NB4 (cell line): ENCODE measurements around the gene LRIG1.

ENCODE experiments used
- DNase-seq: peaks from one replicate; pipeline ENCODE4 v3.0.0; 2010; ENCODE audit warnings: low read depth
- H3K4me3 ChIP-seq: one replicate; pipeline ENCODE4 v1.5.1; 2011; ENCODE audit warnings: mild to moderate bottlenecking, low read depth, low read length, moderate library complexity
- MYC ChIP-seq: IDR thresholded peaks from 2 replicates; pipeline ENCODE4 v1.6.1; 2011; ENCODE audit warnings: low read depth, low read length
- POLR2A ChIP-seq: IDR thresholded peaks from 2 replicates; pipeline ENCODE4 v1.6.1; 2011; ENCODE audit warnings: mild to moderate bottlenecking; ENCODE audit not compliant: insufficient read length; ENCODE audit errors: extremely low read depth
- TF ChIP-seq, protein P1 (sequence below): IDR thresholded peaks from 2 replicates; pipeline ENCODE4 v1.6.1; 2011; ENCODE audit warnings: low read depth, low read length
- TF ChIP-seq, protein P2 (sequence below): IDR thresholded peaks from one replicate; pipeline ENCODE4 v1.5.1; 2012; ENCODE audit warnings: low read depth, low read length

The LRIG1 gene

DNA sequence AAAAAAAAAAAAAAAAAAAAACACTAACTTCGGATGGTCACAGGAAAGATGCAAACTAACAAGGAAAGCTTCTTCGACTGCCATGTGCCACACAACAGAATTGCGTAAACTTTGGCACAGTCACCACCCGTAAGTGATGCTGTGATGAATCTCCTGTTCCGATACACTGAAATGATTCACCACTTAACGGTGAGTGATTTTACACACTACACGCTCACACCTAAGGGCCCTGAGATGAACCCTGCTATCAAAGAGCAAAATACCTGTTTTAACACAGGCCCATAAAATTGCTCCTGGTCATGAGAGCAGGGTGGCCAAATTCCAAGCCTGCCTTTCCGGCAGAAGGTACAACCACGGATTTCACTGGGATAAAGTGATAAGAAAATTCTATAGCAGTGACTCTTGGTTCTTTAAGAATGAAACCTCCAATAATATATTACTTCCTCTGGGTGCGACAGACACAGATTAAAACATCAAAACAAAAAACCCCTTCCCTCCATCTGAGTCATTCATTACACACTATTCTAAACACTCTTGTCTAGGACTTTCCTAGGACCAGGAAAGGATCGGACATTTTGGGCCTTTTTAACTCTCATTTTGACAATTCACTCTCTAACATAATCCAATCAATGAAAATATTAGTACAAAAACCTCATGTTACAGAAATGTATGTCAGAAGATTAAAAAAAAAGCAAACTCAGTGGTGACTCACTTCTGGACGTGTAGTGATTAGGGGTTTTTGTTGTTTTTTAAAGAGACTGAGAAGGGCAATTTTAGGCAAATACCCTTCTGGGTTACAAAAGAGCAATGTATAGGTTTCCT lies 28.3 kb downstream of the LRIG1 start:
- no peak overlapping the region for H3K4me3 ChIP-seq
- no peak for DNase-seq
- TF ChIP-seq, protein P1, sequence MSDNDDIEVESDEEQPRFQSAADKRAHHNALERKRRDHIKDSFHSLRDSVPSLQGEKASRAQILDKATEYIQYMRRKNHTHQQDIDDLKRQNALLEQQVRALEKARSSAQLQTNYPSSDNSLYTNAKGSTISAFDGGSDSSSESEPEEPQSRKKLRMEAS, result no peak
- TF ChIP-seq POLR2A (no peak), MYC (no peak)
- TF ChIP-seq, protein P2, sequence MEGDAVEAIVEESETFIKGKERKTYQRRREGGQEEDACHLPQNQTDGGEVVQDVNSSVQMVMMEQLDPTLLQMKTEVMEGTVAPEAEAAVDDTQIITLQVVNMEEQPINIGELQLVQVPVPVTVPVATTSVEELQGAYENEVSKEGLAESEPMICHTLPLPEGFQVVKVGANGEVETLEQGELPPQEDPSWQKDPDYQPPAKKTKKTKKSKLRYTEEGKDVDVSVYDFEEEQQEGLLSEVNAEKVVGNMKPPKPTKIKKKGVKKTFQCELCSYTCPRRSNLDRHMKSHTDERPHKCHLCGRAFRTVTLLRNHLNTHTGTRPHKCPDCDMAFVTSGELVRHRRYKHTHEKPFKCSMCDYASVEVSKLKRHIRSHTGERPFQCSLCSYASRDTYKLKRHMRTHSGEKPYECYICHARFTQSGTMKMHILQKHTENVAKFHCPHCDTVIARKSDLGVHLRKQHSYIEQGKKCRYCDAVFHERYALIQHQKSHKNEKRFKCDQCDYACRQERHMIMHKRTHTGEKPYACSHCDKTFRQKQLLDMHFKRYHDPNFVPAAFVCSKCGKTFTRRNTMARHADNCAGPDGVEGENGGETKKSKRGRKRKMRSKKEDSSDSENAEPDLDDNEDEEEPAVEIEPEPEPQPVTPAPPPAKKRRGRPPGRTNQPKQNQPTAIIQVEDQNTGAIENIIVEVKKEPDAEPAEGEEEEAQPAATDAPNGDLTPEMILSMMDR, result no peak

DNA sequence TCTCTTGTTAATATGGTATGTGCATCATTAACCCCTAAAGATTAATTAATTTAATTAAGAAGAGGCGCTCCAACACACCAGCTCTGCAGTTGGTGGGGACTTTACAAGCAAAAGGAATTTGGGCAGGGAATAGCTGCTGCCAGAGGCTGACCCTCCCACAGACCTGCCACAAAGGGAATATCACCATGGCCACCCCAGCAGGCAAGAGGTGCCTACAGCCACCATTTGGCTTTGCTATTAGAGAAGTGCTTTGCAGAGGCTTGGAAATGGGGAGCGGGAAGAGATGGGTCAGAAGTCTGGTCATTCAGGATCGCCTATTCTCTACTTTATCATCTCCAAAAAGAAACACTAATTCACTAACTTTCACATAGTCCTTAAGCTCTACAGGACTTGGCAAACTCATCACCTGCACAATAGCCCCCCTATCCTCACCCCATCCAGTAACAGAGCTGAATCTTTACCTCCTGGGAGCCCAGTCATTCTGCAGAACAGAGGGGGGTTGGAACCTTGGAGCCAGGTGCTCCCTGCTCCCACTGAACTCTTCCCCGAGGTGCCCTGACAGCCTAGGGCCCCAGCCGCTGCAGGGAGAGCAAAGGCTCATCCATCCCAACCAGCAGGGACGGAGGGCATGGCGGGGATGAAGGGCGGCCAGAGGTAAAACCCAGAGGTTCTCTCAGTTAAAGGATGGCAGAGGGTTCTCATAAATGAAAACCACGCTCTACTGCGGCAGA lies 29.7 kb downstream of the LRIG1 start:
- TF ChIP-seq, protein P1, result no peak
- TF ChIP-seq MYC, result no peak
- H3K4me3 ChIP-seq, result no peak overlapping the region
- no peak for DNase-seq

DNA sequence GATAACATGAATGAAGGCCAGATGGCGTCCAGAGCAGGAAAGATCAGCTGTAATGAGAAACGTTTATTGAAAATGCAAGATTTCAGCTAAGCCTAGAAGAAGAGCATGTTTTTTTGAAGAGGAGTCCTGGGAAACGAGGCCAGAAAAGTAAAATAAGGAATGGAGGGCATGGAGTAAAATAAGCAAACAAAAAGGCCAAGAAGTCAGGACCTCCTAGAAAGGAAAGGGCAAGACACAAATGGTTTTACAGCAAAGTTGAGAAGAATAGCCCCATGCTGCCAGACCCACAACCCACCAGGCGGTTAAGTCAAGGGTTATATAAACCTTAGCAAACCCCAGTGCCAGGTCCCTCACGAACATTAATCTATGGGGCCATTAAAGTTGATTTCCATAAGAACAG lies 30.5 kb downstream of the LRIG1 start:
- H3K4me3 ChIP-seq, result no peak overlapping the region
- TF ChIP-seq MYC (no peak), POLR2A (no peak)
- TF ChIP-seq, protein P2, result no peak
- TF ChIP-seq, protein P1, result no peak
- DNase-seq, result no peak

DNA sequence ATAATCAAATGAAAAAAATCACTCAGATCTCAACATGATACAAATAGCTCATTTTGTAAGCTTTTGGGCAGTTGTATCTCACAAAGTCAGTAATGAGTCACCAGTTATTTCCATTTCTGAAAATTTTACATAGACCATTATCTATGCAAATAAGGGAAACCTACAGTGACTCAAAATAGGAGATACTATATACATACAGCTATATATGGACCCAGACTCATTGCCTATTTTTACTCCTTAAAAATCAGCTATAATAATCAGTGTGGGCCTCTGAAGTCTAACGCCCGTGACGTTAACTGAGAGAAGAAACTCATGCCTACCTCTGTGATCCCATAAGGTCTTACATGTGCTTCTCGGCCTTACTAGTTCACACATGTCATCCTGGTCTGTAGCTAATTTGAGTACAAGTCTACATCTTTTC lies 31.6 kb downstream of the LRIG1 start:
- DNase-seq, result no peak
- TF ChIP-seq, protein P2, result no peak
- no peak for TF ChIP-seq POLR2A
- TF ChIP-seq, protein P1, result no peak
- no peak overlapping the region for H3K4me3 ChIP-seq

DNA sequence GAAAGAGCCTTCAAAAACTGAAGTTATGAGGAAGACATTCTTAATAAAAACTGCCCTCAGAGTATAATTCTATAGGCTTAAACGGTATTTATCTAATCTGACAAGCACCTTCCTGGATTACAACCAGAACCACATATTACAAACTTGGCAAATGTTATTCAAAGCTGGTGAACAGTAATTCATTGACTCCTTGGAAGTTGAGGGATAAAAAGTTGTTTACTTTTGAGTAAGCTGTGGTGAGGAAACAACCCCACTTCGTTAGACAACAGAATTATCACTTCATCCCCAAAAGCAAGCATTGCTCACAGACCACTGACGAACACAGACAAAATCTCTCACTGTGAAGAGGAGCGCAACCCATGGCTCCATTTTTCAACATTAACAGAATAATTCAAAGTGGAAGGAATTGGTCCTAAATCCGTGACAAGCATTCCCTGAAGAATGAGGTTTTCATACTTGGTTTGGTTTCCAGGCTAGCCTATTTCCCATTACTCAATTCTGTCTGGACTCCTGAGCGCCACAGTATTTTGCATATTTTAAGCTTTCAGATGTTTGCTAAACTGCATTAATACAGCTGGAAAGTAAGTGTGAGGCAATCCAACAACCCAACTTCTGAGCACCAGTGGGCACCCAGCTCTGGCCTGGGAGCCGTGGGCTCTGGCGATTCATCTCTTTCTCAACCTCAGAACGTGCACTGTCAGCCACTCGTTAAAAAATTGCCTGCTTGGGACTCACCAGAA lies 32.7 kb downstream of the LRIG1 start:
- no peak for TF ChIP-seq POLR2A
- TF ChIP-seq, protein P1, result no peak
- TF ChIP-seq MYC, result no peak
- TF ChIP-seq, protein P2, result no peak
- no peak for DNase-seq
- no peak overlapping the region for H3K4me3 ChIP-seq
